Measurements from ENCODE around the gene HDAC4.

Gene HDAC4

GRCh38 chr2:239222706-239223309 lies 178.0 kb downstream of the HDAC4 start:
- DNase-seq (ENCODE audit: low read depth in 2 of 2): no peak

- no peak for DNase-seq (ENCODE audit: low read depth in 2 of 2)
Measured at GRCh38 chr2:239222312-239222660, 178.5 kb downstream of the HDAC4 start.

GRCh38 chr2:239220981-239221396 lies 179.8 kb downstream of the HDAC4 start:
- no peak for DNase-seq (ENCODE audit: low read depth in 2 of 2)

- DNase-seq (ENCODE audit: low read depth in 2 of 2): no peak
Measured at GRCh38 chr2:239220341-239220740, 180.5 kb downstream of the HDAC4 start.

GRCh38 chr2:239216614-239217273 lies 184.1 kb downstream of the HDAC4 start:
- no peak for DNase-seq (ENCODE audit: low read depth in 2 of 2)

- no peak for DNase-seq (ENCODE audit: low read depth in 2 of 2)
Measured at GRCh38 chr2:239215988-239216613, 184.7 kb downstream of the HDAC4 start.

- DNase-seq (ENCODE audit: low read depth in 2 of 2): no peak
Measured at GRCh38 chr2:239215136-239215925, 185.5 kb downstream of the HDAC4 start.

GRCh38 chr2:239214725-239215124 lies 186.1 kb downstream of the HDAC4 start:
- no peak for DNase-seq (ENCODE audit: low read depth in 2 of 2)

GRCh38 chr2:239213643-239214101 lies 187.1 kb downstream of the HDAC4 start:
- no peak for DNase-seq (ENCODE audit: low read depth in 2 of 2)

GRCh38 chr2:239212929-239213642 lies 187.7 kb downstream of the HDAC4 start:
- DNase-seq (ENCODE audit: low read depth in 2 of 2): no peak

GRCh38 chr2:239212121-239212928 lies 188.5 kb downstream of the HDAC4 start:
- no peak for DNase-seq (ENCODE audit: low read depth in 2 of 2)

GRCh38 chr2:239211396-239212094 lies 189.3 kb downstream of the HDAC4 start:
- no peak for DNase-seq (ENCODE audit: low read depth in 2 of 2)

- no peak for DNase-seq (ENCODE audit: low read depth in 2 of 2)
Measured at GRCh38 chr2:239209783-239210182, 191.0 kb downstream of the HDAC4 start.

GRCh38 chr2:239208465-239209180 lies 192.2 kb downstream of the HDAC4 start:
- DNase-seq (ENCODE audit: low read depth in 2 of 2): no peak

GRCh38 chr2:239206851-239207250 lies 194.0 kb downstream of the HDAC4 start:
- DNase-seq (ENCODE audit: low read depth in 2 of 2): no peak

- no peak for DNase-seq (ENCODE audit: low read depth in 2 of 2)
Measured at GRCh38 chr2:239206042-239206441, 194.8 kb downstream of the HDAC4 start.

- no peak for DNase-seq (ENCODE audit: low read depth in 2 of 2)
Measured at GRCh38 chr2:239204876-239205468, 195.8 kb downstream of the HDAC4 start.

GRCh38 chr2:239204136-239204875 lies 196.5 kb downstream of the HDAC4 start:
- no peak for DNase-seq (ENCODE audit: low read depth in 2 of 2)
